K562 (cell line): ENCODE data around the gene ALDH7A1. TPM values are rescaled to one million over a fixed set of nuclear protein-coding genes. Genes with fewer than 3 reads are reported as not detected.

ENCODE experiments used
- CHD1 ChIP-seq: fragments of 200-600 bp; sonication (generic); IDR thresholded peaks from one replicate; pipeline ENCODE4 v1.6.1; 2012; ENCODE audit warnings: mild to moderate bottlenecking, moderate library complexity, low read length, inconsistent platforms
- DPF2 ChIP-seq: fragments of 450-650 bp; IDR thresholded peaks from 2 replicates; pipeline ENCODE4 v1.6.1; 2016
- EGR1 ChIP-seq: fragments of 450-650 bp; conservative IDR thresholded peaks from 2 replicates; pipeline ENCODE4 v1.6.1; 2017; ENCODE audit warnings: mild to moderate bottlenecking
- FOSL1 ChIP-seq: fragments of 200-800 bp; sonication (Bioruptor generic); conservative IDR thresholded peaks from 2 replicates; pipeline ENCODE4 v1.6.1; 2016; ENCODE audit warnings: missing genetic modification characterization, missing compliant biosample characterization
- FOXM1 ChIP-seq, 2 experiments: fragments of 450-650 bp in 1 of 2; sonication (generic) in 1 of 2; formaldehyde crosslinking in 1 of 2; IDR thresholded peaks; 2 replicates each; pipeline versions ENCODE4 v1.6.1 to v1.9.0; 2017 to 2022; ENCODE audit warnings: low read depth in 2 of 2, mild to moderate bottlenecking in 2 of 2, missing genetic modification reagents in 1 of 2, moderate library complexity in 1 of 2
- GABPA ChIP-seq: fragments of 200-800 bp; sonication (Bioruptor generic); conservative IDR thresholded peaks from 2 replicates; pipeline ENCODE4 v1.6.1; 2016; ENCODE audit warnings: low read depth, missing genetic modification characterization, missing compliant biosample characterization
- RBFOX2 ChIP-seq: fragments of 200-400 bp; formaldehyde crosslinking; IDR thresholded peaks from 2 replicates; pipeline ENCODE4 v1.6.1; 2017; ENCODE audit warnings: low read depth, mild to moderate bottlenecking, low read length, moderate library complexity
- SNIP1 ChIP-seq: fragments of 450-650 bp; IDR thresholded peaks from 2 replicates; pipeline ENCODE4 v1.7.1; 2017; ENCODE audit warnings: low read depth, mild to moderate bottlenecking
- ZFPM2 ChIP-seq: fragments of 250-450 bp; sonication (Bioruptor Pico); IDR thresholded peaks from 2 replicates; pipeline ENCODE4 v1.5.1; 2022; ENCODE audit warnings: mild to moderate bottlenecking
- polyA plus RNA-seq, 8 experiments: library from polyadenylated mRNA; depleted of rRNA in 4 of 8; stranded (reverse) in 5 of 8; unstranded in 3 of 8; fragments of >200 nt; fragmentation: Nextera tagmentation in 2 of 8; fragmentation: Illumina TruSeq in 1 of 8; extraction: Ambion mirVana in 2 of 8; extraction: Trizol in 1 of 8; gene quantifications; 2 replicates each; pipeline versions ENCODE4 v1.2.1 to v1.2.3, GENCODE V29; 2011 to 2014; ENCODE audit warnings: inconsistent platforms in 1 of 8, missing spikeins in 1 of 8
- total RNA-seq, 7 experiments: library from RNA; depleted of rRNA in 6 of 7; stranded (reverse); fragments of >200 nt in 6 of 7; fragmentation: Illumina TruSeq in 2 of 7; extraction: Trizol in 2 of 7; gene quantifications; 2 replicates each; pipeline versions ENCODE4 v1.2.1 to v1.2.3, GENCODE V29; 2011 to 2021; ENCODE audit warnings: low replicate concordance in 1 of 7
- TF ChIP-seq, protein P1 (sequence below), 2 experiments: fragments of 450-650 bp in 1 of 2; sonication (generic) in 1 of 2; formaldehyde crosslinking in 1 of 2; IDR thresholded peaks; 2 replicates each; pipeline versions ENCODE4 v1.7.1 to v1.9.0; 2016 to 2022; ENCODE audit warnings: inconsistent platforms in 1 of 2, mild to moderate bottlenecking in 1 of 2, missing genetic modification reagents in 1 of 2
- TF ChIP-seq, protein P2 (sequence below), 3 experiments: fragments of 200-800 bp in 1 of 3; fragments of 250-450 bp in 1 of 3; fragments of 450-650 bp in 1 of 3; sonication (Bioruptor Pico) in 1 of 3; sonication (Bioruptor generic) in 1 of 3; formaldehyde crosslinking in 1 of 3; IDR thresholded peaks; 2 replicates each; pipeline versions ENCODE4 v1.6.1 to v1.8.0; 2016 to 2022; ENCODE audit warnings: mild to moderate bottlenecking in 2 of 3, missing genetic modification characterization in 2 of 3, missing compliant biosample characterization in 1 of 3, moderate library complexity in 1 of 3
- TF ChIP-seq, protein P3 (sequence below): fragments of 200-800 bp; sonication (Bioruptor generic); IDR thresholded peaks from 2 replicates; pipeline ENCODE4 v1.6.1; 2017; ENCODE audit warnings: missing genetic modification characterization, missing compliant biosample characterization

The ALDH7A1 gene
- total and polyA plus RNA-seq, 9 of the 15 experiments (the other 6 are each of a cell fraction or from before 2014, with no cell fraction given), result 0.04 to 0.49 TPM; not detected in 7

DNA sequence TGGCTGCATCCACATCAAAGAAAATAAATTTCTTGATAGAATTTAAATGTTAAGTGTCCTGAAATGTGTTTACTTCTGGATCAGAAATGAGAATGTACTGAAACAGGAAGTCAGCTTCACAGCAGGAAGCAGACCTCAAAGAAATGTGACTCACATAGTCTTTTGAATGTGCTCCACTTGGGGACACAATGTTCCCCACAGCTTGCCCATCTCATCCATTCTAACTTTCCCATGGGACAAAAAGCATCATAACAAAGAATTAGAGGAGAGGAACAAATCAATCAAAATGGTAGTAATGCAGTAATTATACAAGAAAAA, 86.1 kb downstream of the ALDH7A1 start (continued):
- TF ChIP-seq, protein P1, sequence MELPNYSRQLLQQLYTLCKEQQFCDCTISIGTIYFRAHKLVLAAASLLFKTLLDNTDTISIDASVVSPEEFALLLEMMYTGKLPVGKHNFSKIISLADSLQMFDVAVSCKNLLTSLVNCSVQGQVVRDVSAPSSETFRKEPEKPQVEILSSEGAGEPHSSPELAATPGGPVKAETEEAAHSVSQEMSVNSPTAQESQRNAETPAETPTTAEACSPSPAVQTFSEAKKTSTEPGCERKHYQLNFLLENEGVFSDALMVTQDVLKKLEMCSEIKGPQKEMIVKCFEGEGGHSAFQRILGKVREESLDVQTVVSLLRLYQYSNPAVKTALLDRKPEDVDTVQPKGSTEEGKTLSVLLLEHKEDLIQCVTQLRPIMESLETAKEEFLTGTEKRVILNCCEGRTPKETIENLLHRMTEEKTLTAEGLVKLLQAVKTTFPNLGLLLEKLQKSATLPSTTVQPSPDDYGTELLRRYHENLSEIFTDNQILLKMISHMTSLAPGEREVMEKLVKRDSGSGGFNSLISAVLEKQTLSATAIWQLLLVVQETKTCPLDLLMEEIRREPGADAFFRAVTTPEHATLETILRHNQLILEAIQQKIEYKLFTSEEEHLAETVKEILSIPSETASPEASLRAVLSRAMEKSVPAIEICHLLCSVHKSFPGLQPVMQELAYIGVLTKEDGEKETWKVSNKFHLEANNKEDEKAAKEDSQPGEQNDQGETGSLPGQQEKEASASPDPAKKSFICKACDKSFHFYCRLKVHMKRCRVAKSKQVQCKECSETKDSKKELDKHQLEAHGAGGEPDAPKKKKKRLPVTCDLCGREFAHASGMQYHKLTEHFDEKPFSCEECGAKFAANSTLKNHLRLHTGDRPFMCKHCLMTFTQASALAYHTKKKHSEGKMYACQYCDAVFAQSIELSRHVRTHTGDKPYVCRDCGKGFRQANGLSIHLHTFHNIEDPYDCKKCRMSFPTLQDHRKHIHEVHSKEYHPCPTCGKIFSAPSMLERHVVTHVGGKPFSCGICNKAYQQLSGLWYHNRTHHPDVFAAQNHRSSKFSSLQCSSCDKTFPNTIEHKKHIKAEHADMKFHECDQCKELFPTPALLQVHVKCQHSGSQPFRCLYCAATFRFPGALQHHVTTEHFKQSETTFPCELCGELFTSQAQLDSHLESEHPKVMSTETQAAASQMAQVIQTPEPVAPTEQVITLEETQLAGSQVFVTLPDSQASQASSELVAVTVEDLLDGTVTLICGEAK (IDR thresholded peaks at IDR 0.05), result 0 out of 2 replicates have a peak, but pooled peaks have one; percentile 48
- TF ChIP-seq, protein P1 (CRISPR knock-in tag; IDR thresholded peaks at IDR 0.05), result no peak
- TF ChIP-seq CHD1 (no peak), RBFOX2 (no peak), FOSL1 (peak; percentile 58), EGR1 (no peak), GABPA (tag) (peak; percentile 69; the same call in 1 of the 2 replicates), SNIP1 (no peak), ZFPM2 (no peak), FOXM1 (IDR thresholded peaks at IDR 0.05; ENCODE audit: low read depth) (no peak), FOXM1 (CRISPR knock-in tag; IDR thresholded peaks at IDR 0.05; ENCODE audit: low read depth) (no peak), DPF2 (peak; percentile 21; the same call in 1 of the 2 replicates)
- TF ChIP-seq, protein P2, sequence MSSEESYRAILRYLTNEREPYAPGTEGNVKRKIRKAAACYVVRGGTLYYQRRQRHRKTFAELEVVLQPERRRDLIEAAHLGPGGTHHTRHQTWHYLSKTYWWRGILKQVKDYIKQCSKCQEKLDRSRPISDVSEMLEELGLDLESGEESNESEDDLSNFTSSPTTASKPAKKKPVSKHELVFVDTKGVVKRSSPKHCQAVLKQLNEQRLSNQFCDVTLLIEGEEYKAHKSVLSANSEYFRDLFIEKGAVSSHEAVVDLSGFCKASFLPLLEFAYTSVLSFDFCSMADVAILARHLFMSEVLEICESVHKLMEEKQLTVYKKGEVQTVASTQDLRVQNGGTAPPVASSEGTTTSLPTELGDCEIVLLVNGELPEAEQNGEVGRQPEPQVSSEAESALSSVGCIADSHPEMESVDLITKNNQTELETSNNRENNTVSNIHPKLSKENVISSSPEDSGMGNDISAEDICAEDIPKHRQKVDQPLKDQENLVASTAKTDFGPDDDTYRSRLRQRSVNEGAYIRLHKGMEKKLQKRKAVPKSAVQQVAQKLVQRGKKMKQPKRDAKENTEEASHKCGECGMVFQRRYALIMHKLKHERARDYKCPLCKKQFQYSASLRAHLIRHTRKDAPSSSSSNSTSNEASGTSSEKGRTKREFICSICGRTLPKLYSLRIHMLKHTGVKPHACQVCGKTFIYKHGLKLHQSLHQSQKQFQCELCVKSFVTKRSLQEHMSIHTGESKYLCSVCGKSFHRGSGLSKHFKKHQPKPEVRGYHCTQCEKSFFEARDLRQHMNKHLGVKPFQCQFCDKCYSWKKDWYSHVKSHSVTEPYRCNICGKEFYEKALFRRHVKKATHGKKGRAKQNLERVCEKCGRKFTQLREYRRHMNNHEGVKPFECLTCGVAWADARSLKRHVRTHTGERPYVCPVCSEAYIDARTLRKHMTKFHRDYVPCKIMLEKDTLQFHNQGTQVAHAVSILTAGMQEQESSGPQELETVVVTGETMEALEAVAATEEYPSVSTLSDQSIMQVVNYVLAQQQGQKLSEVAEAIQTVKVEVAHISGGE (CRISPR knock-in tag; IDR thresholded peaks at IDR 0.05), result peak in 1 of 3 experiments; percentile 48; a peak in 1 of 6 replicates
- TF ChIP-seq, protein P3, sequence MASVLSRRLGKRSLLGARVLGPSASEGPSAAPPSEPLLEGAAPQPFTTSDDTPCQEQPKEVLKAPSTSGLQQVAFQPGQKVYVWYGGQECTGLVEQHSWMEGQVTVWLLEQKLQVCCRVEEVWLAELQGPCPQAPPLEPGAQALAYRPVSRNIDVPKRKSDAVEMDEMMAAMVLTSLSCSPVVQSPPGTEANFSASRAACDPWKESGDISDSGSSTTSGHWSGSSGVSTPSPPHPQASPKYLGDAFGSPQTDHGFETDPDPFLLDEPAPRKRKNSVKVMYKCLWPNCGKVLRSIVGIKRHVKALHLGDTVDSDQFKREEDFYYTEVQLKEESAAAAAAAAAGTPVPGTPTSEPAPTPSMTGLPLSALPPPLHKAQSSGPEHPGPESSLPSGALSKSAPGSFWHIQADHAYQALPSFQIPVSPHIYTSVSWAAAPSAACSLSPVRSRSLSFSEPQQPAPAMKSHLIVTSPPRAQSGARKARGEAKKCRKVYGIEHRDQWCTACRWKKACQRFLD (CRISPR knock-in tag), result 0 out of 2 replicates have a peak, but pooled peaks have one; percentile 36
- TF ChIP-seq, all 486 proteins: peak for 7
